DMS53 treated with DMSO at 0.1 percent for 48 hours (cell line): ENCODE data around the gene SLC66A1.
A peak's percentile ranks its signal among the peaks of the same experiment; 100 is the strongest.

Experiments used
- DNase-seq: peaks from one replicate; lab custom pipeline; 2025; ENCODE audit not compliant: unreplicated experiment; lab: John Stamatoyannopoulos, UW

Gene SLC66A1

GRCh38 chr1:19342062-19342750, 30.1 kb downstream of the SLC66A1 start:
- no peak for DNase-seq

- DNase-seq, result no peak
These were observed 30.9 kb downstream of the SLC66A1 start for GRCh38 chr1:19342894-19343616.

- no peak for DNase-seq
These were observed 31.7 kb downstream of the SLC66A1 start for GRCh38 chr1:19343617-19344350.

- DNase-seq, result peak; percentile 50
These were observed 32.3 kb downstream of the SLC66A1 start for GRCh38 chr1:19344372-19344810.

- DNase-seq, result no peak
These were observed 32.7 kb downstream of the SLC66A1 start for GRCh38 chr1:19344831-19345230.

GRCh38 chr1:19345391-19345790, 33.3 kb downstream of the SLC66A1 start:
- DNase-seq, result no peak

GRCh38 chr1:19346026-19346425, 33.9 kb downstream of the SLC66A1 start:
- DNase-seq, result no peak

- DNase-seq, result no peak
These were observed 35.5 kb downstream of the SLC66A1 start for GRCh38 chr1:19347533-19348172.

- no peak for DNase-seq
These were observed 36.5 kb downstream of the SLC66A1 start for GRCh38 chr1:19348441-19349198.

GRCh38 chr1:19349999-19350398, 37.9 kb downstream of the SLC66A1 start:
- DNase-seq, result no peak

- no peak for DNase-seq
These were observed 38.4 kb downstream of the SLC66A1 start for GRCh38 chr1:19350566-19350965.

GRCh38 chr1:19351873-19352272, 39.7 kb downstream of the SLC66A1 start:
- no peak for DNase-seq

- no peak for DNase-seq
These were observed 40.7 kb downstream of the SLC66A1 start for GRCh38 chr1:19352839-19353238.

GRCh38 chr1:19353596-19353995, 41.5 kb downstream of the SLC66A1 start:
- DNase-seq, result no peak

- no peak for DNase-seq
These were observed 42.4 kb downstream of the SLC66A1 start for GRCh38 chr1:19354531-19354981.

- no peak for DNase-seq
These were observed 44.1 kb downstream of the SLC66A1 start for GRCh38 chr1:19356266-19356665.

- no peak for DNase-seq
These were observed 45.3 kb downstream of the SLC66A1 start for GRCh38 chr1:19357299-19357986.

GRCh38 chr1:19358710-19359109, 46.6 kb downstream of the SLC66A1 start:
- DNase-seq, result no peak

- DNase-seq, result no peak
These were observed 47.2 kb downstream of the SLC66A1 start for GRCh38 chr1:19359357-19359756.

GRCh38 chr1:19360016-19360415, 47.9 kb downstream of the SLC66A1 start:
- no peak for DNase-seq
